SK-N-SH (cell line): ENCODE results near the gene GBA3. TPM values are rescaled to one million over a fixed set of nuclear protein-coding genes. Genes with fewer than 3 reads are reported as not detected.

ENCODE experiments used
- CTCF ChIA-PET: fragments of 300-600, 350-600 bp; formaldehyde crosslinking; extraction: SDS; loops from one replicate; lab custom pipeline; 2021; lab: Yijun Ruan, JAX
- POLR2A ChIA-PET: fragments of 350-600 bp; sonication (Branson Sonifier 250); formaldehyde crosslinking; extraction: SDS; loops from one replicate; lab custom pipeline; 2020; ENCODE audit warnings: antibody characterized with exemption, inconsistent platforms; lab: Yijun Ruan, JAX
- DNase-seq: peaks from one replicate; pipeline ENCODE4 v3.0.0; 2012
- H2AFZ ChIP-seq: fragments of 200-600 bp; sonication (generic); 2 replicates; pipeline ENCODE4 v1.8.1; 2016; ENCODE audit warnings: antibody characterized with exemption, mild to moderate bottlenecking, low read depth
- H3F3A ChIP-seq: fragments of 200-600 bp; sonication (generic); replicated peaks from 2 replicates; pipeline ENCODE3; 2016; ENCODE audit warnings: antibody characterized with exemption, mild to moderate bottlenecking; ENCODE audit not compliant: insufficient read depth
- H3K27ac ChIP-seq, 2 experiments: fragments of 200-500 bp in 1 of 2; fragments of 200-600 bp in 1 of 2; sonication (Bioruptor generic) in 1 of 2; sonication (generic), shearing (Covaris generic) in 1 of 2; 2 replicates each; pipeline versions ENCODE4 v1.5.1 to v1.6.1; 2014 to 2016; ENCODE audit warnings: low read depth in 2 of 2, inconsistent platforms in 1 of 2, low read length in 1 of 2, mild to moderate bottlenecking in 1 of 2, mixed read lengths in 1 of 2
- H3K27me3 ChIP-seq: fragments of 200-600 bp; sonication (generic), shearing (Covaris generic); 2 replicates; pipeline ENCODE4 v1.6.1; 2016; ENCODE audit warnings: mixed run types; ENCODE audit not compliant: insufficient read depth
- H3K36me3 ChIP-seq, 2 experiments: fragments of 200-500 bp in 1 of 2; fragments of 200-600 bp in 1 of 2; sonication (Bioruptor generic) in 1 of 2; sonication (generic) in 1 of 2; replicated peaks in 1 of 2; 2 replicates each; pipeline versions ENCODE3 to v1.5.1; 2014 to 2016; ENCODE audit warnings: low read length in 1 of 2, mild to moderate bottlenecking in 1 of 2; ENCODE audit not compliant: insufficient read depth in 2 of 2, control insufficient read depth in 1 of 2
- H3K4me1 ChIP-seq, 2 experiments: fragments of 200-500 bp in 1 of 2; fragments of 200-600 bp in 1 of 2; sonication (Bioruptor generic) in 1 of 2; sonication (generic), shearing (Covaris generic) in 1 of 2; 2 replicates each; pipeline versions ENCODE4 v1.5.1 to v1.6.1; 2014 to 2016; ENCODE audit warnings: low read depth in 1 of 2, low read length in 1 of 2, mixed run types in 1 of 2; ENCODE audit not compliant: insufficient read depth in 2 of 2, control insufficient read depth in 1 of 2
- H3K4me2 ChIP-seq: fragments of 200-600 bp; sonication (generic), shearing (Covaris generic); 2 replicates; pipeline ENCODE4 v1.6.1; 2017; ENCODE audit warnings: mixed run types
- H3K4me3 ChIP-seq, 2 experiments: fragments of 200-500 bp in 1 of 2; fragments of 200-600 bp in 1 of 2; sonication (Bioruptor generic) in 1 of 2; sonication (generic), shearing (Covaris generic) in 1 of 2; 2 replicates each; pipeline versions ENCODE4 v1.5.1 to v1.8.1; 2014 to 2016; ENCODE audit warnings: low read depth in 2 of 2, inconsistent platforms in 1 of 2, low read length in 1 of 2, mild to moderate bottlenecking in 1 of 2, mixed read lengths in 1 of 2, moderate library complexity in 1 of 2
- H3K79me2 ChIP-seq: fragments of 200-600 bp; sonication (generic); 2 replicates; pipeline ENCODE4 v1.8.1; 2017; ENCODE audit warnings: mild to moderate bottlenecking; ENCODE audit not compliant: insufficient read depth
- H3K9ac ChIP-seq: fragments of 200-600 bp; sonication (generic); 2 replicates; pipeline ENCODE4 v1.6.1; 2017; ENCODE audit warnings: mixed run types
- H3K9me2 ChIP-seq: fragments of 200-600 bp; sonication (generic); 2 replicates; pipeline ENCODE4 v1.6.1; 2017; ENCODE audit warnings: mixed run types
- H3K9me3 ChIP-seq: fragments of 200-600 bp; sonication (generic); 2 replicates; pipeline ENCODE4 v1.6.1; 2017; ENCODE audit warnings: mixed run types, mild to moderate bottlenecking, moderate library complexity
- H4K20me1 ChIP-seq: fragments of 200-600 bp; sonication (generic); 2 replicates; pipeline ENCODE4 v1.6.1; 2017; ENCODE audit warnings: mild to moderate bottlenecking, mixed run types; ENCODE audit not compliant: insufficient read depth
- CHD2 ChIP-seq: fragments of 150-350 bp; IDR thresholded peaks from 2 replicates; pipeline ENCODE4 v1.6.1; 2018; ENCODE audit warnings: low read length; ENCODE audit not compliant: partially characterized antibody
- EP300 ChIP-seq, 2 experiments: IDR thresholded peaks; 2 replicates each; pipeline versions ENCODE4 v1.4.0 to v1.6.1; 2012; ENCODE audit warnings: borderline replicate concordance in 1 of 2, low read depth in 1 of 2, low read length in 1 of 2
- EZH2phosphoT487 ChIP-seq: fragments of 200-600 bp; sonication (generic); IDR thresholded peaks from 2 replicates; pipeline ENCODE4 v1.6.1; 2017; ENCODE audit warnings: low read depth, mixed run types, mild to moderate bottlenecking, antibody characterized with exemption, moderate library complexity, borderline replicate concordance
- FOSL2 ChIP-seq: IDR thresholded peaks from 2 replicates; pipeline ENCODE4 v1.4.0; 2012; ENCODE audit warnings: low read depth, mild to moderate bottlenecking, moderate library complexity, borderline replicate concordance
- FOXM1 ChIP-seq: IDR thresholded peaks from 2 replicates; pipeline ENCODE4 v1.4.0; 2012; ENCODE audit warnings: low read depth, mild to moderate bottlenecking
- GATA2 ChIP-seq: sonication (generic); formaldehyde crosslinking; IDR thresholded peaks from 2 replicates; pipeline ENCODE4 v1.5.0; 2020; ENCODE audit warnings: mild to moderate bottlenecking, missing genetic modification reagents
- JUND ChIP-seq: IDR thresholded peaks from 2 replicates; pipeline ENCODE4 v1.4.0; 2012
- MEF2A ChIP-seq: IDR thresholded peaks from 2 replicates; pipeline ENCODE4 v1.4.0; 2012; ENCODE audit warnings: low read depth, borderline replicate concordance
- MXI1 ChIP-seq: IDR thresholded peaks from 2 replicates; pipeline ENCODE4 v1.6.1; 2012; ENCODE audit warnings: mild to moderate bottlenecking, low read depth, low read length, improper control_type of control experiment
- NRF1 ChIP-seq: IDR thresholded peaks from 2 replicates; pipeline ENCODE4 v1.6.1; 2012; ENCODE audit warnings: low read depth, mild to moderate bottlenecking, low read length
- RAD21 ChIP-seq: IDR thresholded peaks from 2 replicates; pipeline ENCODE4 v1.6.1; 2012; ENCODE audit warnings: mild to moderate bottlenecking, low read length
- RCOR1 ChIP-seq: fragments of 150-350 bp; IDR thresholded peaks from 2 replicates; pipeline ENCODE4 v1.6.1; 2017; ENCODE audit warnings: antibody characterized with exemption, low read length
- SIN3A ChIP-seq: IDR thresholded peaks from 2 replicates; pipeline ENCODE4 v1.6.1; 2012; ENCODE audit warnings: low read depth, mild to moderate bottlenecking, low read length, moderate library complexity, borderline replicate concordance
- SMC3 ChIP-seq: IDR thresholded peaks from 2 replicates; pipeline ENCODE4 v1.6.1; 2012; ENCODE audit warnings: low read depth, low read length, improper control_type of control experiment
- TAF1 ChIP-seq: IDR thresholded peaks from 2 replicates; pipeline ENCODE4 v1.6.1; 2012; ENCODE audit warnings: low read depth, mild to moderate bottlenecking, low read length, moderate library complexity, borderline replicate concordance
- TEAD4 ChIP-seq: IDR thresholded peaks from 2 replicates; pipeline ENCODE4 v1.4.0; 2012; ENCODE audit warnings: mild to moderate bottlenecking, borderline replicate concordance; ENCODE audit not compliant: insufficient read depth
- WGBS: methylation state at CpG from one replicate; pipeline ENCODE4 v1.1.6; 2017; ENCODE audit warnings: low lambda C conversion rate; 5-methylcytosine and 5-hydroxymethylcytosine counted together
- polyA plus RNA-seq, 3 experiments: library from polyadenylated mRNA; depleted of rRNA; stranded (reverse); fragments of >200 nt; gene quantifications; 2 replicates each; pipeline ENCODE4 v1.2.3, GENCODE V29; 2012
- TF ChIP-seq, protein P1 (sequence below): IDR thresholded peaks from 2 replicates; pipeline ENCODE4 v1.6.1; 2012; ENCODE audit warnings: mild to moderate bottlenecking, low read depth, low read length, moderate library complexity
- TF ChIP-seq, protein P2 (sequence below): IDR thresholded peaks from 2 replicates; pipeline ENCODE4 v1.4.0; 2012; ENCODE audit warnings: low read depth
- TF ChIP-seq, protein P3 (sequence below): fragments of 200-600 bp; sonication (generic); IDR thresholded peaks from 2 replicates; pipeline ENCODE4 v1.6.1; 2017; ENCODE audit warnings: antibody characterized with exemption, mild to moderate bottlenecking, moderate library complexity
- TF ChIP-seq, protein P4 (sequence below): fragments of 150-350 bp; IDR thresholded peaks from 2 replicates; pipeline ENCODE4 v1.6.1; 2016; ENCODE audit warnings: mild to moderate bottlenecking, low read depth, low read length

The GBA3 gene
- polyA plus RNA-seq, 1 of the 3 experiments (the other 2 are of a cell fraction): not detected

DNA sequence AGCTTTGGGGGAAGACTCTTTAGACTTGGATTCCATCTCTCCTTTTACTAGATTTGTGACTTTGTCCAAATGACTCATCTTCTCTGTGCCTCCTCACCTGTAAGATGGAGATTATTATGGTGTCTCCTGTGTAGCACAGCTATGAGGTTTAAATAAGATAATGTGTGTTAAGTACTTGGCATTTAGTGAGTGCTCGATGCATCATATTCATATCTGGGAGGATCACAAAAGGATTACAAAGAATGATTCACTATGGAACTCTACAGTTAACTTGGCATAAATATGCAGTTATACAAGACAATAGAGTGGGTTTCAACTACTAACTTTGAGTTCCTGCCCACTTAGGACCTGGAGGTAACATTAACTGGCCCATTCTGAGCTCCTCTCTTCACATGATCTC is 2.3 kb downstream of the GBA3 start:
- POLR2A ChIA-PET: no interaction called here
- WGBS: 11% methylated on average over 1 of the region's 1 CpG
- CTCF ChIA-PET: interaction anchor here (1.0 to 5.1 kb wide), 5 partner anchors 15 to 906 kb away, joined by 3 to 38 read pairs (median 3); no protein-coding TSS in a partner anchor
- TF ChIP-seq GATA2 (CRISPR knock-in tag) (no peak), MEF2A (no peak), FOSL2 (no peak), FOXM1 (no peak), CHD2 (no peak), EZH2phosphoT487 (no peak), MXI1 (no peak), NRF1 (no peak), RCOR1 (no peak), JUND (no peak), RAD21 (no peak), TEAD4 (no peak), SMC3 (no peak), SIN3A (no peak), TAF1 (no peak), EP300 (IDR thresholded peaks at IDR 0.05; ENCODE audit: borderline replicate concordance in 1 of 2, low read depth in 1 of 2, low read length in 1 of 2) (no peak)
- TF ChIP-seq, protein P1, sequence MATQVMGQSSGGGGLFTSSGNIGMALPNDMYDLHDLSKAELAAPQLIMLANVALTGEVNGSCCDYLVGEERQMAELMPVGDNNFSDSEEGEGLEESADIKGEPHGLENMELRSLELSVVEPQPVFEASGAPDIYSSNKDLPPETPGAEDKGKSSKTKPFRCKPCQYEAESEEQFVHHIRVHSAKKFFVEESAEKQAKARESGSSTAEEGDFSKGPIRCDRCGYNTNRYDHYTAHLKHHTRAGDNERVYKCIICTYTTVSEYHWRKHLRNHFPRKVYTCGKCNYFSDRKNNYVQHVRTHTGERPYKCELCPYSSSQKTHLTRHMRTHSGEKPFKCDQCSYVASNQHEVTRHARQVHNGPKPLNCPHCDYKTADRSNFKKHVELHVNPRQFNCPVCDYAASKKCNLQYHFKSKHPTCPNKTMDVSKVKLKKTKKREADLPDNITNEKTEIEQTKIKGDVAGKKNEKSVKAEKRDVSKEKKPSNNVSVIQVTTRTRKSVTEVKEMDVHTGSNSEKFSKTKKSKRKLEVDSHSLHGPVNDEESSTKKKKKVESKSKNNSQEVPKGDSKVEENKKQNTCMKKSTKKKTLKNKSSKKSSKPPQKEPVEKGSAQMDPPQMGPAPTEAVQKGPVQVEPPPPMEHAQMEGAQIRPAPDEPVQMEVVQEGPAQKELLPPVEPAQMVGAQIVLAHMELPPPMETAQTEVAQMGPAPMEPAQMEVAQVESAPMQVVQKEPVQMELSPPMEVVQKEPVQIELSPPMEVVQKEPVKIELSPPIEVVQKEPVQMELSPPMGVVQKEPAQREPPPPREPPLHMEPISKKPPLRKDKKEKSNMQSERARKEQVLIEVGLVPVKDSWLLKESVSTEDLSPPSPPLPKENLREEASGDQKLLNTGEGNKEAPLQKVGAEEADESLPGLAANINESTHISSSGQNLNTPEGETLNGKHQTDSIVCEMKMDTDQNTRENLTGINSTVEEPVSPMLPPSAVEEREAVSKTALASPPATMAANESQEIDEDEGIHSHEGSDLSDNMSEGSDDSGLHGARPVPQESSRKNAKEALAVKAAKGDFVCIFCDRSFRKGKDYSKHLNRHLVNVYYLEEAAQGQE: no peak
- TF ChIP-seq, protein P2, sequence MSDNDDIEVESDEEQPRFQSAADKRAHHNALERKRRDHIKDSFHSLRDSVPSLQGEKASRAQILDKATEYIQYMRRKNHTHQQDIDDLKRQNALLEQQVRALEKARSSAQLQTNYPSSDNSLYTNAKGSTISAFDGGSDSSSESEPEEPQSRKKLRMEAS: no peak
- TF ChIP-seq, protein P3, sequence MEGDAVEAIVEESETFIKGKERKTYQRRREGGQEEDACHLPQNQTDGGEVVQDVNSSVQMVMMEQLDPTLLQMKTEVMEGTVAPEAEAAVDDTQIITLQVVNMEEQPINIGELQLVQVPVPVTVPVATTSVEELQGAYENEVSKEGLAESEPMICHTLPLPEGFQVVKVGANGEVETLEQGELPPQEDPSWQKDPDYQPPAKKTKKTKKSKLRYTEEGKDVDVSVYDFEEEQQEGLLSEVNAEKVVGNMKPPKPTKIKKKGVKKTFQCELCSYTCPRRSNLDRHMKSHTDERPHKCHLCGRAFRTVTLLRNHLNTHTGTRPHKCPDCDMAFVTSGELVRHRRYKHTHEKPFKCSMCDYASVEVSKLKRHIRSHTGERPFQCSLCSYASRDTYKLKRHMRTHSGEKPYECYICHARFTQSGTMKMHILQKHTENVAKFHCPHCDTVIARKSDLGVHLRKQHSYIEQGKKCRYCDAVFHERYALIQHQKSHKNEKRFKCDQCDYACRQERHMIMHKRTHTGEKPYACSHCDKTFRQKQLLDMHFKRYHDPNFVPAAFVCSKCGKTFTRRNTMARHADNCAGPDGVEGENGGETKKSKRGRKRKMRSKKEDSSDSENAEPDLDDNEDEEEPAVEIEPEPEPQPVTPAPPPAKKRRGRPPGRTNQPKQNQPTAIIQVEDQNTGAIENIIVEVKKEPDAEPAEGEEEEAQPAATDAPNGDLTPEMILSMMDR: no peak
- TF ChIP-seq, protein P4, sequence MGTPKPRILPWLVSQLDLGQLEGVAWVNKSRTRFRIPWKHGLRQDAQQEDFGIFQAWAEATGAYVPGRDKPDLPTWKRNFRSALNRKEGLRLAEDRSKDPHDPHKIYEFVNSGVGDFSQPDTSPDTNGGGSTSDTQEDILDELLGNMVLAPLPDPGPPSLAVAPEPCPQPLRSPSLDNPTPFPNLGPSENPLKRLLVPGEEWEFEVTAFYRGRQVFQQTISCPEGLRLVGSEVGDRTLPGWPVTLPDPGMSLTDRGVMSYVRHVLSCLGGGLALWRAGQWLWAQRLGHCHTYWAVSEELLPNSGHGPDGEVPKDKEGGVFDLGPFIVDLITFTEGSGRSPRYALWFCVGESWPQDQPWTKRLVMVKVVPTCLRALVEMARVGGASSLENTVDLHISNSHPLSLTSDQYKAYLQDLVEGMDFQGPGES: no peak
- Histone ChIP-seq H3K27ac (no peak overlapping the region), H3F3A (no peaks in the 10 kb centered on the region), H3K4me2 (no peak overlapping the region), H2AFZ (no peak overlapping the region), H3K4me3 (no peak overlapping the region), H3K27me3 (peaks cover 21% of the 10 kb centered on the region; the same call in 1 of the 2 replicates), H3K4me1 (no peaks in the 10 kb centered on the region), H3K36me3 (no peaks in the 10 kb centered on the region), H3K79me2 (no peaks in the 10 kb centered on the region), H3K9me3 (no peaks in the 10 kb centered on the region), H3K9ac (no peak overlapping the region), H3K9me2 (no peaks in the 10 kb centered on the region), H4K20me1 (no peaks in the 10 kb centered on the region)
- DNase-seq: no peak
